Neural cell (in vitro differentiated cells): ENCODE measurements around the gene DSCAM. TPM values are rescaled to one million over a fixed set of nuclear protein-coding genes. Genes with fewer than 3 reads are reported as not detected.

Experiments
- H2AFZ ChIP-seq: fragments of 200-600, 300-800 bp; sonication (generic), shearing (Covaris generic); 2 replicates; pipeline ENCODE4 v1.6.0; 2014; ENCODE audit warnings: low read depth, mild to moderate bottlenecking, antibody characterized with exemption, low read length, moderate library complexity
- H3F3A ChIP-seq: fragments of 200-600 bp; shearing (Covaris generic); 2 replicates; pipeline ENCODE4 v1.6.1; 2016; ENCODE audit warnings: mild to moderate bottlenecking, moderate library complexity, mixed read lengths, antibody characterized with exemption, low read length; ENCODE audit not compliant: insufficient read depth, poor library complexity, severe bottlenecking
- H3K27ac ChIP-seq: fragments of 200-600, 300-800 bp; sonication (generic), shearing (Covaris generic); 2 replicates; pipeline ENCODE4 v1.5.1; 2014; ENCODE audit warnings: mild to moderate bottlenecking, low read length, moderate library complexity
- H3K27me3 ChIP-seq: fragments of 300-800, 200-600 bp; sonication (generic), shearing (Covaris generic); 2 replicates; pipeline ENCODE4 v1.6.0; 2014; ENCODE audit warnings: mild to moderate bottlenecking, low read depth, low read length, moderate library complexity; ENCODE audit not compliant: insufficient read depth
- H3K36me3 ChIP-seq: fragments of 300-800, 200-600 bp; sonication (generic), shearing (Covaris generic); 2 replicates; pipeline ENCODE4 v1.5.1; 2014; ENCODE audit warnings: mild to moderate bottlenecking, antibody characterized with exemption, low read length, moderate library complexity; ENCODE audit not compliant: insufficient read depth
- H3K4me2 ChIP-seq: fragments of 300-800, 200-600 bp; sonication (generic), shearing (Covaris generic); 2 replicates; pipeline ENCODE4 v1.6.0; 2014; ENCODE audit warnings: mild to moderate bottlenecking, low read length
- H3K4me3 ChIP-seq: fragments of 300-800, 200-600 bp; sonication (generic), shearing (Covaris generic); 2 replicates; pipeline ENCODE4 v1.5.1; 2014; ENCODE audit warnings: mild to moderate bottlenecking, low read length, moderate library complexity
- H3K79me2 ChIP-seq: fragments of 200-600 bp; shearing (Covaris generic); replicated peaks from 2 replicates; pipeline ENCODE4 v1.6.0; 2014; ENCODE audit warnings: mild to moderate bottlenecking, low read length, moderate library complexity; ENCODE audit not compliant: insufficient read depth
- H3K9ac ChIP-seq: fragments of 300-800, 200-600 bp; sonication (generic), shearing (Covaris generic); 2 replicates; pipeline ENCODE4 v1.6.1; 2016; ENCODE audit warnings: mild to moderate bottlenecking, low read length, mixed read lengths
- H3K9me2 ChIP-seq: fragments of 200-600 bp; shearing (Covaris generic); 2 replicates; pipeline ENCODE4 v1.6.1; 2016; ENCODE audit warnings: mild to moderate bottlenecking, low read length, mixed read lengths; ENCODE audit not compliant: insufficient read depth
- H3K9me3 ChIP-seq: fragments of 200-600, 300-800 bp; sonication (generic), shearing (Covaris generic); 2 replicates; pipeline ENCODE4 v1.6.1; 2016; ENCODE audit warnings: mild to moderate bottlenecking, mixed run types, low read length, moderate library complexity, mixed read lengths
- H4K20me1 ChIP-seq: fragments of 200-600 bp; shearing (Covaris generic); 2 replicates; pipeline ENCODE4 v1.6.1; 2016; ENCODE audit warnings: mild to moderate bottlenecking, mixed run types; ENCODE audit not compliant: insufficient read depth
- CTCF ChIP-seq: fragments of 450-650 bp; IDR thresholded peaks from 2 replicates; pipeline ENCODE4 v1.5.1; 2014; ENCODE audit warnings: antibody characterized with exemption, mild to moderate bottlenecking, moderate library complexity; ENCODE audit not compliant: poor library complexity, severe bottlenecking
- EP300 ChIP-seq: fragments of 450-650 bp; conservative IDR thresholded peaks from 2 replicates; pipeline ENCODE4 v1.6.1; 2014; ENCODE audit warnings: antibody characterized with exemption, mild to moderate bottlenecking, moderate library complexity; ENCODE audit not compliant: poor library complexity, severe bottlenecking
- EZH2 ChIP-seq: fragments of 200-600, 300-800 bp; shearing (Covaris generic), sonication (generic); IDR thresholded peaks from 2 replicates; pipeline ENCODE4 v1.6.1; 2014; ENCODE audit warnings: antibody characterized with exemption, low read length, borderline replicate concordance, mild to moderate bottlenecking; ENCODE audit not compliant: insufficient read depth, poor library complexity, severe bottlenecking
- MXI1 ChIP-seq: fragments of 450-650 bp; conservative IDR thresholded peaks from 2 replicates; pipeline ENCODE4 v1.6.1; 2014; ENCODE audit warnings: antibody characterized with exemption, mild to moderate bottlenecking; ENCODE audit not compliant: poor library complexity, severe bottlenecking
- POLR2AphosphoS5 ChIP-seq: IDR thresholded peaks from 2 replicates; pipeline ENCODE4 v1.6.1; 2012
- RAD21 ChIP-seq: fragments of 450-650 bp; conservative IDR thresholded peaks from 2 replicates; pipeline ENCODE4 v1.6.1; 2014; ENCODE audit warnings: antibody characterized with exemption, mild to moderate bottlenecking, moderate library complexity
- REST ChIP-seq: IDR thresholded peaks from 2 replicates; pipeline ENCODE4 v1.6.1; 2012; ENCODE audit warnings: borderline replicate concordance
- SMC3 ChIP-seq: fragments of 450-650 bp; conservative IDR thresholded peaks from 2 replicates; pipeline ENCODE4 v1.6.1; 2014; ENCODE audit warnings: antibody characterized with exemption, mild to moderate bottlenecking, moderate library complexity; ENCODE audit not compliant: poor library complexity
- TAF1 ChIP-seq: IDR thresholded peaks from 2 replicates; pipeline ENCODE4 v1.6.1; 2012; ENCODE audit warnings: low read depth
- polyA plus RNA-seq: library from polyadenylated mRNA; depleted of rRNA; stranded (reverse); fragments of >200 nt; gene quantifications from 2 replicates; pipeline ENCODE4 v1.2.3, GENCODE V29; 2014

DSCAM gene
- polyA plus RNA-seq, 1 donor from 2014 or later = 5.3 TPM

- no peak for TF ChIP-seq REST
- no peak for TF ChIP-seq POLR2AphosphoS5
- TF ChIP-seq RAD21 = no peak
- no peak for TF ChIP-seq EZH2
- Histone ChIP-seq H3K36me3 (no peaks in the 10 kb centered on the region), H3K9ac (no peak overlapping the region), H3K27ac (no peak overlapping the region), H3K4me2 (no peak overlapping the region), H4K20me1 (no peaks in the 10 kb centered on the region), H3K9me2 (no peaks in the 10 kb centered on the region), H3K4me3 (no peak overlapping the region), H3F3A (no peaks in the 10 kb centered on the region), H3K9me3 (no peaks in the 10 kb centered on the region), H3K79me2 (no peaks in the 10 kb centered on the region), H2AFZ (no peak overlapping the region), H3K27me3 (no peaks in the 10 kb centered on the region)
Measured at GRCh38 chr21:40002978-40003377, 844.0 kb downstream of the DSCAM start.

GRCh38 chr21:39984286-39984991, 862.5 kb downstream of the DSCAM start:
- no peak overlapping the region for H3K9ac ChIP-seq
- no peaks in the 10 kb centered on the region for H3K27me3 ChIP-seq
- TF ChIP-seq EZH2 (no peak), CTCF (no peak), RAD21 (no peak), EP300 (no peak), TAF1 (no peak), SMC3 (no peak), POLR2AphosphoS5 (no peak), REST (no peak), MXI1 (no peak)
- H3K9me3 ChIP-seq = no peaks in the 10 kb centered on the region
- H3F3A ChIP-seq = no peaks in the 10 kb centered on the region
- H3K27ac ChIP-seq = no peak overlapping the region
- no peaks in the 10 kb centered on the region for H3K79me2 ChIP-seq
- no peaks in the 10 kb centered on the region for H4K20me1 ChIP-seq
- H2AFZ ChIP-seq = no peak overlapping the region
- H3K4me3 ChIP-seq = no peak overlapping the region
- no peaks in the 10 kb centered on the region for H3K9me2 ChIP-seq
- H3K4me2 ChIP-seq = no peak overlapping the region
- no peaks in the 10 kb centered on the region for H3K36me3 ChIP-seq
